Measurements from ENCODE around the gene RABGAP1L. TPM values are rescaled to one million over a fixed set of nuclear protein-coding genes. Genes with fewer than 3 reads are reported as not detected.
"Not testable (repeated sequence)": the region's sequence is repeated elsewhere in the genome, so short reads cannot be mapped to it uniquely, and the experiment has no call there.

The RABGAP1L gene
- total and polyA plus RNA-seq, 2 of the 4 experiments (the other 2 are of a cell fraction) = 7.9 to 26.7 TPM

- Histone ChIP-seq H2AK5ac (ENCODE audit: low read depth, low read length) (no peak overlapping the region), H3K4me2 (ENCODE audit: low read depth, low read length) (no peak overlapping the region), H2BK120ac (ENCODE audit: low read depth, low read length) (no peak overlapping the region), H3K9me3 (ENCODE audit: control insufficient read depth, insufficient read depth, low read length) (no peaks in the 10 kb centered on the region), H4K20me1 (ENCODE audit: insufficient read depth, low read length) (no peaks in the 10 kb centered on the region), H3K9me1 (ENCODE audit: insufficient read depth, low read length) (no peaks in the 10 kb centered on the region), H3K4me1 (ENCODE audit: control insufficient read depth, insufficient read depth, low read length) (no peaks in the 10 kb centered on the region), H3K4ac (ENCODE audit: low read depth, low read length) (no peak overlapping the region), H3K36me3 (ENCODE audit: control insufficient read depth, insufficient read depth, low read length) (no peaks in the 10 kb centered on the region), H3K27ac (ENCODE audit: insufficient read depth, low read length) (no peak overlapping the region), H3K14ac (replicated peaks; ENCODE audit: low read depth, low read length) (no peak overlapping the region), H4K91ac (ENCODE audit: insufficient read depth, low read depth, low read length) (no peak overlapping the region), H2AFZ (replicated peaks; ENCODE audit: low read length, poor library complexity) (no peak overlapping the region), H3K9ac (ENCODE audit: low read depth, low read length) (no peak overlapping the region), H2BK15ac (ENCODE audit: low read depth, low read length) (no peak overlapping the region), H2AK9ac (replicated peaks; ENCODE audit: low read depth, low read length, poor library complexity) (no peak overlapping the region), H3K27me3 (ENCODE audit: control insufficient read depth, insufficient read depth, low read length) (no peaks in the 10 kb centered on the region), H3K79me1 (ENCODE audit: low read depth in 1 of 2, low read length in 2 of 2) (peaks cover 0 to 3% of the 10 kb centered on the region in 2 experiments; a peak in 2 of 4 replicates), H3K4me3 (ENCODE audit: insufficient read depth, low read depth, low read length) (no peak overlapping the region), H4K5ac (ENCODE audit: low read depth, low read length) (no peak overlapping the region), H4K8ac (ENCODE audit: low read depth in 2 of 2, low read length in 2 of 2) (no peak overlapping the region), H2BK5ac (ENCODE audit: low read depth, low read length, poor library complexity, severe bottlenecking) (no peak overlapping the region), H3K18ac (ENCODE audit: low read depth, low read length) (no peak overlapping the region), H3K23ac (ENCODE audit: low read depth, low read length) (no peak overlapping the region), H2BK20ac (ENCODE audit: low read depth, low read length) (no peak overlapping the region), H3K56ac (ENCODE audit: extremely low read depth, insufficient read depth, low read length) (no peak overlapping the region)
- TF ChIP-seq MAFK (IDR thresholded peaks at IDR 0.05; ENCODE audit: low read depth, low read length) = no peak
- no peak for TF ChIP-seq MXI1 (IDR thresholded peaks at IDR 0.05; ENCODE audit: borderline replicate concordance, low read depth, low read length)
- TF ChIP-seq RCOR1 (IDR thresholded peaks at IDR 0.05; ENCODE audit: insufficient replicate concordance, low read length) = no peak
- TF ChIP-seq FOS (IDR thresholded peaks at IDR 0.05; ENCODE audit: low read depth, low read length) = no peak
- ChIA-PET CTCF (interaction anchor here (1.1 kb wide), 1 partner anchor 14 kb away, joined by 3 read pairs; no protein-coding TSS in a partner anchor), POLR2A (ENCODE audit: unreplicated experiment) (no interaction called here)
- intact Hi-C loops (cut with micrococcal nuclease) = no loop called here
- ATAC-seq (ENCODE audit: low read depth) (no peak), DNase-seq (no peak)
- no TSS peak for BruUV-seq (replicated peaks)
- WGBS, 2 experiments (ENCODE audit: extremely low coverage in 2 of 2, insufficient read length in 1 of 2) = 100% methylated on average over 1 of the region's 6 CpGs; no CpG with 5 or more reads in 1 of the 2 experiments
- in situ Hi-C loops (cut with MboI; ENCODE audit: low sequenced_read_pairs) = no loop called here
- dilution Hi-C loops (cut with HindIII; ENCODE audit: low sequenced_read_pairs, unreplicated experiment) = no loop called here
Measured at GRCh38 chr1:174174461-174175329, 15.4 kb downstream of the RABGAP1L start.

DNA sequence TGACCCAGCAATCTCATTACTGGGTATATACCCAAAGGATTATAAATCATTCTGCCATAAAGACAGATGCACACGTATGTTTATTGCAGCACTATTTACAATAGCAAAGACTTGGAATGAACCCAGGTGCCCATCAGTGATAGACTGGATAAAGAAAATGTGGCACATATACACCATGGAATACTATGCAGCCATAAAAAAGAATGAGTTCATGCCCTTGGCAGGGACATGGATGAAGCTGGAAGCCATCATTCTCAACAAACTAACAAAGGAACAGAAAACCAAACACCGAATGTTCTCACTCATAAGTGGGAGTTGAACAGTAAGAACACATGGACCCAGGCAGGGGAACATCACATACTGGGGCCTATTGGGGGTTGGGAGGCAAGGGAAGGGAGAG is 19.1 kb downstream of the RABGAP1L start:
- dilution Hi-C loops (cut with HindIII; ENCODE audit: low sequenced_read_pairs, unreplicated experiment); H2BK15ac ChIP-seq (ENCODE audit: low read depth, low read length); H3K79me1 ChIP-seq (ENCODE audit: low read depth in 1 of 2, low read length in 2 of 2); BruUV-seq (replicated peaks); H3K4me1 ChIP-seq (ENCODE audit: control insufficient read depth, insufficient read depth, low read length); H2AK9ac ChIP-seq (replicated peaks; ENCODE audit: low read depth, low read length, poor library complexity); H2AFZ ChIP-seq (replicated peaks; ENCODE audit: low read length, poor library complexity); H3K4me3 ChIP-seq (ENCODE audit: insufficient read depth, low read depth, low read length); H3K9me1 ChIP-seq (ENCODE audit: insufficient read depth, low read length); intact Hi-C loops (cut with micrococcal nuclease); ATAC-seq (ENCODE audit: low read depth); H3K56ac ChIP-seq (ENCODE audit: extremely low read depth, insufficient read depth, low read length); in situ Hi-C loops (cut with MboI; ENCODE audit: low sequenced_read_pairs); H3K27ac ChIP-seq (ENCODE audit: insufficient read depth, low read length); H3K9ac ChIP-seq (ENCODE audit: low read depth, low read length); H4K20me1 ChIP-seq (ENCODE audit: insufficient read depth, low read length); H3K4me2 ChIP-seq (ENCODE audit: low read depth, low read length); H4K5ac ChIP-seq (ENCODE audit: low read depth, low read length); H3K36me3 ChIP-seq (ENCODE audit: control insufficient read depth, insufficient read depth, low read length); H4K8ac ChIP-seq (ENCODE audit: low read depth in 2 of 2, low read length in 2 of 2); H2BK5ac ChIP-seq (ENCODE audit: low read depth, low read length, poor library complexity, severe bottlenecking); H4K91ac ChIP-seq (ENCODE audit: insufficient read depth, low read depth, low read length); H2BK20ac ChIP-seq (ENCODE audit: low read depth, low read length); H3K18ac ChIP-seq (ENCODE audit: low read depth, low read length); DNase-seq; H3K4ac ChIP-seq (ENCODE audit: low read depth, low read length); H3K9me3 ChIP-seq (ENCODE audit: control insufficient read depth, insufficient read depth, low read length); H2BK120ac ChIP-seq (ENCODE audit: low read depth, low read length); H3K14ac ChIP-seq (replicated peaks; ENCODE audit: low read depth, low read length); H2AK5ac ChIP-seq (ENCODE audit: low read depth, low read length); H3K27me3 ChIP-seq (ENCODE audit: control insufficient read depth, insufficient read depth, low read length); H3K23ac ChIP-seq (ENCODE audit: low read depth, low read length); POLR2A ChIA-PET (ENCODE audit: unreplicated experiment): not testable (repeated sequence)
- CTCF ChIA-PET = interaction anchor here (0.7 kb wide), 2 partner anchors 39 to 111 kb away, joined by 3 read pairs; no protein-coding TSS in a partner anchor
- no CpG with 5 or more reads among the region's 2 CpGs for WGBS, 2 experiments (ENCODE audit: extremely low coverage in 2 of 2, insufficient read length in 1 of 2)
